ENCODE data around the gene FANCI.

Gene FANCI

DNA sequence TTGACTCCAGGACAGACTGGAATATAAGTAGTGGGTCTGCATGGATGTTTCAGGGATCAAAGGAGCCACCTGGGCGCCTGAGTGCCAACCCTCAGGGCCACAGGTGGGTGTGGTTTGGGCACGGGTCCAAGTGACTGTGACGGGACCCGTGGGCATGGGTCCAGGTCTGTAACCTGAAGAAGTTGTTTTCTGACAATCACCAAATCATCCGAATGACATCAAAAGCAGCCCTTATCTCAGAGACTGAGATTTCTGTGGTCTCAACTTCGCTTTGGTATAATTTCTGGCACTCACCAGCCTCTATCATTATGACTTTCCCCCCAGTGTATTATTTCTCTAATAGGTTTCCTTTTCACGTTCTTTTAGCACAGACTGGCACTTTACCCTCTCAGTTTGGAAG, 46.8 kb upstream of the FANCI start:
- WGBS, 2 donors (ENCODE audit: extremely low coverage in 2 of 2, insufficient read length in 2 of 2, insufficient replicate concordance in 1 of 2): no CpG with 5 or more reads among the region's 7 CpGs
- Histone ChIP-seq H3K27me3 (ENCODE audit: control insufficient read depth in 3 of 3, insufficient read depth in 3 of 3, low read depth in 1 of 3, low read length in 3 of 3) (no peaks in the 10 kb centered on the region), H3K27ac (replicated peaks; ENCODE audit: low read length) (peak overlapping the region; percentile 91), H3K4me3 (ENCODE audit: low read length in 2 of 2) (no peak overlapping the region), H3K9ac (ENCODE audit: low read depth, low read length, poor library complexity) (no peak overlapping the region), H3K4me2 (ENCODE audit: insufficient read depth, low read length, poor library complexity, severe bottlenecking) (no peak overlapping the region), H4K8ac (ENCODE audit: low read depth, low read length) (no peak overlapping the region), H3K4ac (ENCODE audit: low read length) (no peak overlapping the region), H2AFZ (ENCODE audit: low read length) (peak overlapping the region; percentile 9), H3K9me3 (replicated peaks in 1 of 2; ENCODE audit: control insufficient read depth in 2 of 2, insufficient read depth in 1 of 2, low read depth in 1 of 2, low read length in 2 of 2) (no peaks in the 10 kb centered on the region), H3K36me3 (replicated peaks in 1 of 2; ENCODE audit: control insufficient read depth in 2 of 2, insufficient read depth in 2 of 2, low read length in 2 of 2) (peaks cover 1 to 23% of the 10 kb centered on the region in 2 donors), H3K18ac (ENCODE audit: low read length) (peak overlapping the region; percentile 81), H3K79me1 (ENCODE audit: low read depth, low read length) (no peaks in the 10 kb centered on the region), H3K4me1 (ENCODE audit: control insufficient read depth in 2 of 2, insufficient read depth in 1 of 2, low read depth in 1 of 2, low read length in 2 of 2) (peaks cover 33 to 43% of the 10 kb centered on the region in 2 donors), H4K91ac (ENCODE audit: low read depth, low read length, poor library complexity) (no peak overlapping the region), H2BK120ac (ENCODE audit: low read depth, low read length) (no peak overlapping the region), H3K14ac (ENCODE audit: low read length) (no peak overlapping the region), H2BK12ac (ENCODE audit: low read length) (peak overlapping the region; percentile 87), H2BK5ac (ENCODE audit: low read length) (no peak overlapping the region), H3K23ac (ENCODE audit: low read depth, low read length, poor library complexity) (no peak overlapping the region), H2AK5ac (ENCODE audit: low read depth, low read length) (peak overlapping the region; percentile 48), H2BK15ac (ENCODE audit: low read length) (no peak overlapping the region)
- DNase-seq (ENCODE audit: low spot score): no peak

GRCh38 chr15:89197503-89197971, 46.2 kb upstream of the FANCI start:
- Histone ChIP-seq H3K27ac (replicated peaks; ENCODE audit: low read length) (peak overlapping the region; percentile 91), H3K4me3 (ENCODE audit: low read length in 2 of 2) (no peak overlapping the region), H4K8ac (ENCODE audit: low read depth, low read length) (no peak overlapping the region), H3K4ac (ENCODE audit: low read length) (no peak overlapping the region), H4K91ac (ENCODE audit: low read depth, low read length, poor library complexity) (no peak overlapping the region), H2BK120ac (ENCODE audit: low read depth, low read length) (no peak overlapping the region), H2BK12ac (ENCODE audit: low read length) (no peak overlapping the region), H3K23ac (ENCODE audit: low read depth, low read length, poor library complexity) (no peak overlapping the region), H2BK5ac (ENCODE audit: low read length) (no peak overlapping the region), H2AK5ac (ENCODE audit: low read depth, low read length) (no peak overlapping the region), H3K79me1 (ENCODE audit: low read depth, low read length) (no peaks in the 10 kb centered on the region), H3K9me3 (replicated peaks in 1 of 2; ENCODE audit: control insufficient read depth in 2 of 2, insufficient read depth in 1 of 2, low read depth in 1 of 2, low read length in 2 of 2) (no peaks in the 10 kb centered on the region), H3K4me2 (ENCODE audit: insufficient read depth, low read length, poor library complexity, severe bottlenecking) (no peak overlapping the region), H3K9ac (ENCODE audit: low read depth, low read length, poor library complexity) (no peak overlapping the region), H2BK15ac (ENCODE audit: low read length) (no peak overlapping the region), H2AFZ (ENCODE audit: low read length) (peak overlapping the region; percentile 9), H3K4me1 (ENCODE audit: control insufficient read depth in 2 of 2, insufficient read depth in 1 of 2, low read depth in 1 of 2, low read length in 2 of 2) (peaks cover 33 to 43% of the 10 kb centered on the region in 2 donors), H3K18ac (ENCODE audit: low read length) (no peak overlapping the region), H3K14ac (ENCODE audit: low read length) (no peak overlapping the region), H3K27me3 (ENCODE audit: control insufficient read depth in 3 of 3, insufficient read depth in 3 of 3, low read depth in 1 of 3, low read length in 3 of 3) (no peaks in the 10 kb centered on the region), H3K36me3 (replicated peaks in 1 of 2; ENCODE audit: control insufficient read depth in 2 of 2, insufficient read depth in 2 of 2, low read length in 2 of 2) (peaks cover 0 to 20% of the 10 kb centered on the region in 2 donors)
- peak; percentile 80 for DNase-seq (ENCODE audit: low spot score)
- no CpG with 5 or more reads among the region's 4 CpGs for WGBS, 2 donors (ENCODE audit: extremely low coverage in 2 of 2, insufficient read length in 2 of 2, insufficient replicate concordance in 1 of 2)

GRCh38 chr15:89198196-89198595, 45.6 kb upstream of the FANCI start:
- no peak overlapping the region for H3K23ac ChIP-seq (ENCODE audit: low read depth, low read length, poor library complexity)
- no peak overlapping the region for H2BK12ac ChIP-seq (ENCODE audit: low read length)
- H2AFZ ChIP-seq (ENCODE audit: low read length): no peak overlapping the region
- H3K9ac ChIP-seq (ENCODE audit: low read depth, low read length, poor library complexity): no peak overlapping the region
- H3K4me2 ChIP-seq (ENCODE audit: insufficient read depth, low read length, poor library complexity, severe bottlenecking): no peak overlapping the region
- H2AK5ac ChIP-seq (ENCODE audit: low read depth, low read length): no peak overlapping the region
- H3K4me3 ChIP-seq (ENCODE audit: low read length in 2 of 2): no peak overlapping the region
- no peaks in the 10 kb centered on the region for H3K9me3 ChIP-seq (replicated peaks in 1 of 2; ENCODE audit: control insufficient read depth in 2 of 2, insufficient read depth in 1 of 2, low read depth in 1 of 2, low read length in 2 of 2)
- H3K79me1 ChIP-seq (ENCODE audit: low read depth, low read length): no peaks in the 10 kb centered on the region
- no peak overlapping the region for H2BK5ac ChIP-seq (ENCODE audit: low read length)
- H3K27ac ChIP-seq (replicated peaks; ENCODE audit: low read length): peak overlapping the region; percentile 91
- H3K4me1 ChIP-seq (ENCODE audit: control insufficient read depth in 2 of 2, insufficient read depth in 1 of 2, low read depth in 1 of 2, low read length in 2 of 2): peaks cover 33 to 43% of the 10 kb centered on the region in 2 donors
- no peak overlapping the region for H2BK120ac ChIP-seq (ENCODE audit: low read depth, low read length)
- no peak overlapping the region for H2BK15ac ChIP-seq (ENCODE audit: low read length)
- WGBS, 2 donors (ENCODE audit: extremely low coverage in 2 of 2, insufficient read length in 2 of 2, insufficient replicate concordance in 1 of 2): no CpG with 5 or more reads among the region's 2 CpGs
- H3K4ac ChIP-seq (ENCODE audit: low read length): no peak overlapping the region
- H4K91ac ChIP-seq (ENCODE audit: low read depth, low read length, poor library complexity): no peak overlapping the region
- no peaks in the 10 kb centered on the region for H3K27me3 ChIP-seq (ENCODE audit: control insufficient read depth in 3 of 3, insufficient read depth in 3 of 3, low read depth in 1 of 3, low read length in 3 of 3)
- H3K36me3 ChIP-seq (replicated peaks in 1 of 2; ENCODE audit: control insufficient read depth in 2 of 2, insufficient read depth in 2 of 2, low read length in 2 of 2): peaks cover 0 to 14% of the 10 kb centered on the region in 2 donors
- H3K14ac ChIP-seq (ENCODE audit: low read length): no peak overlapping the region
- DNase-seq (ENCODE audit: low spot score): no peak
- no peak overlapping the region for H4K8ac ChIP-seq (ENCODE audit: low read depth, low read length)
- H3K18ac ChIP-seq (ENCODE audit: low read length): no peak overlapping the region

GRCh38 chr15:89198934-89199333, 44.8 kb upstream of the FANCI start:
- Histone ChIP-seq H3K4ac (ENCODE audit: low read length) (no peak overlapping the region), H3K4me2 (ENCODE audit: insufficient read depth, low read length, poor library complexity, severe bottlenecking) (no peak overlapping the region), H3K36me3 (replicated peaks in 1 of 2; ENCODE audit: control insufficient read depth in 2 of 2, insufficient read depth in 2 of 2, low read length in 2 of 2) (peaks cover 0 to 11% of the 10 kb centered on the region in 2 donors), H4K91ac (ENCODE audit: low read depth, low read length, poor library complexity) (no peak overlapping the region), H2AK5ac (ENCODE audit: low read depth, low read length) (no peak overlapping the region), H3K4me3 (ENCODE audit: low read length in 2 of 2) (no peak overlapping the region), H4K8ac (ENCODE audit: low read depth, low read length) (no peak overlapping the region), H2BK5ac (ENCODE audit: low read length) (no peak overlapping the region), H3K27ac (replicated peaks; ENCODE audit: low read length) (peak overlapping the region; percentile 53), H3K18ac (ENCODE audit: low read length) (no peak overlapping the region), H3K23ac (ENCODE audit: low read depth, low read length, poor library complexity) (no peak overlapping the region), H2BK15ac (ENCODE audit: low read length) (no peak overlapping the region), H3K4me1 (ENCODE audit: control insufficient read depth in 2 of 2, insufficient read depth in 1 of 2, low read depth in 1 of 2, low read length in 2 of 2) (peaks cover 33 to 43% of the 10 kb centered on the region in 2 donors), H2AFZ (ENCODE audit: low read length) (peak overlapping the region; percentile 57), H2BK12ac (ENCODE audit: low read length) (no peak overlapping the region), H3K79me1 (ENCODE audit: low read depth, low read length) (no peaks in the 10 kb centered on the region), H3K9me3 (replicated peaks in 1 of 2; ENCODE audit: control insufficient read depth in 2 of 2, insufficient read depth in 1 of 2, low read depth in 1 of 2, low read length in 2 of 2) (no peaks in the 10 kb centered on the region), H3K14ac (ENCODE audit: low read length) (no peak overlapping the region), H3K9ac (ENCODE audit: low read depth, low read length, poor library complexity) (no peak overlapping the region), H3K27me3 (ENCODE audit: control insufficient read depth in 3 of 3, insufficient read depth in 3 of 3, low read depth in 1 of 3, low read length in 3 of 3) (no peaks in the 10 kb centered on the region), H2BK120ac (ENCODE audit: low read depth, low read length) (no peak overlapping the region)
- no CpG with 5 or more reads among the region's 3 CpGs for WGBS, 2 donors (ENCODE audit: extremely low coverage in 2 of 2, insufficient read length in 2 of 2, insufficient replicate concordance in 1 of 2)
- DNase-seq (ENCODE audit: low spot score): no peak
